ENCODE results near the gene PNLIPRP2. TPM values are rescaled to one million over a fixed set of nuclear protein-coding genes. Genes with fewer than 3 reads are reported as not detected.

The PNLIPRP2 gene
- total RNA-seq, 1 donor from 2014 or later: not detected

DNA sequence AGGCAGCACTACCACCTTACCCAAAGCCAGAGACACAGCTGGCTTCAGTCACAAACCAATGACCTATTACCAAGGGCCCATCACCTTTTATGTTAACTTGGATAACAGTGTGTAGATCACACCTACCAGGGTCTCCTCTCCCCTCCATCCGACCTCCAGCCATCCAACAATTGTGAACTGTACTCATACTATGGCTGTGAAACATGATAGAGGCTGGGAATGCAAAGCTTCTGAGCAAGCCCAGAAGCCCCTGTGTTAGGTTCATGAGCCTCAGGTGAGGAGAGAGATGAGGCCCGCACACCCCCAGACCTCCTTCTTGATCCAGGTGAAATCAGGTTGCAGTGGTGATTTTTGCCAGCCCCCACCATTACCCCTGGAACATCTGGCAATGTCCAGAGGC, 47.7 kb downstream of the PNLIPRP2 start:
- Mint-ChIP-seq H3K36me3 (ENCODE audit: insufficient read depth) (peaks cover 28% of the 10 kb centered on the region), H3K27ac (no peak overlapping the region), H3K4me3 (ENCODE audit: low read depth) (peak overlapping the region; percentile 83), H3K4me1 (ENCODE audit: low read depth) (peaks cover 30% of the 10 kb centered on the region), H3K27me3 (no peaks in the 10 kb centered on the region), H3K9me3 (ENCODE audit: low read depth) (no peaks in the 10 kb centered on the region)
- no peak for DNase-seq (ENCODE audit: low spot score, unreplicated experiment)
- TF ChIP-seq, protein P1, sequence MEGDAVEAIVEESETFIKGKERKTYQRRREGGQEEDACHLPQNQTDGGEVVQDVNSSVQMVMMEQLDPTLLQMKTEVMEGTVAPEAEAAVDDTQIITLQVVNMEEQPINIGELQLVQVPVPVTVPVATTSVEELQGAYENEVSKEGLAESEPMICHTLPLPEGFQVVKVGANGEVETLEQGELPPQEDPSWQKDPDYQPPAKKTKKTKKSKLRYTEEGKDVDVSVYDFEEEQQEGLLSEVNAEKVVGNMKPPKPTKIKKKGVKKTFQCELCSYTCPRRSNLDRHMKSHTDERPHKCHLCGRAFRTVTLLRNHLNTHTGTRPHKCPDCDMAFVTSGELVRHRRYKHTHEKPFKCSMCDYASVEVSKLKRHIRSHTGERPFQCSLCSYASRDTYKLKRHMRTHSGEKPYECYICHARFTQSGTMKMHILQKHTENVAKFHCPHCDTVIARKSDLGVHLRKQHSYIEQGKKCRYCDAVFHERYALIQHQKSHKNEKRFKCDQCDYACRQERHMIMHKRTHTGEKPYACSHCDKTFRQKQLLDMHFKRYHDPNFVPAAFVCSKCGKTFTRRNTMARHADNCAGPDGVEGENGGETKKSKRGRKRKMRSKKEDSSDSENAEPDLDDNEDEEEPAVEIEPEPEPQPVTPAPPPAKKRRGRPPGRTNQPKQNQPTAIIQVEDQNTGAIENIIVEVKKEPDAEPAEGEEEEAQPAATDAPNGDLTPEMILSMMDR (IDR thresholded peaks at IDR 0.05; ENCODE audit: unreplicated experiment): no peak

DNA sequence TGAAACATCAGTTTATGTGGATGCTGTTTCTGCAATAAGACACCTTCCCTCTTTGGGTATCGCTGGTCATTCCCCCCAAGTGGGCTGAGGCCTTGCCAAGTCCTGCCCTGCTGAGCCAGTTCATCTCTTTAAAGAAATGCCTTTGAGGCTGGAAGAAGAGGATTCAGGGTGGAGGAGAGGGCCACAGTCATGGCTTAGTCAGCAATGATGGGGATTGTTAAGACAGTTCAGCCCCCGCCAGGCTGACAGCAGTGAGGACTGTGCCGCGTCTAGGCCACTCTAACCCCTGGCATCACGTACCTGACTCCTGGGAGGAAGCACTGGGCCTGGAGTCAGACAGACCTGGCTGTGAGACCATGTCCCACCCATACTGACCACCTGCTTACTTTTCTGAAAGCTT, 48.3 kb downstream of the PNLIPRP2 start:
- peaks cover 30% of the 10 kb centered on the region for H3K4me1 Mint-ChIP-seq (ENCODE audit: low read depth)
- DNase-seq (ENCODE audit: low spot score, unreplicated experiment): no peak
- TF ChIP-seq, protein P1 (IDR thresholded peaks at IDR 0.05; ENCODE audit: unreplicated experiment): no peak
- peak overlapping the region; percentile 83 for H3K4me3 Mint-ChIP-seq (ENCODE audit: low read depth)
- H3K27ac Mint-ChIP-seq: peak overlapping the region; percentile 97
- H3K36me3 Mint-ChIP-seq (ENCODE audit: insufficient read depth): peaks cover 23% of the 10 kb centered on the region
- peaks cover 2% of the 10 kb centered on the region for H3K27me3 Mint-ChIP-seq
- H3K9me3 Mint-ChIP-seq (ENCODE audit: low read depth): no peaks in the 10 kb centered on the region

GRCh38 chr10:116669832-116670644, 49.3 kb downstream of the PNLIPRP2 start:
- H3K27me3 Mint-ChIP-seq: peaks cover 2% of the 10 kb centered on the region
- H3K4me1 Mint-ChIP-seq (ENCODE audit: low read depth): peaks cover 30% of the 10 kb centered on the region
- H3K9me3 Mint-ChIP-seq (ENCODE audit: low read depth): no peaks in the 10 kb centered on the region
- H3K36me3 Mint-ChIP-seq (ENCODE audit: insufficient read depth): peaks cover 18% of the 10 kb centered on the region
- TF ChIP-seq, protein P1 (IDR thresholded peaks at IDR 0.05; ENCODE audit: unreplicated experiment): no peak
- peak; percentile 58 for DNase-seq (ENCODE audit: low spot score, unreplicated experiment)
- H3K27ac Mint-ChIP-seq: peak overlapping the region; percentile 97
- peak overlapping the region; percentile 83 for H3K4me3 Mint-ChIP-seq (ENCODE audit: low read depth)

- Mint-ChIP-seq H3K4me3 (ENCODE audit: low read depth) (peak overlapping the region; percentile 83), H3K27me3 (peaks cover 2% of the 10 kb centered on the region), H3K36me3 (ENCODE audit: insufficient read depth) (peaks cover 16% of the 10 kb centered on the region), H3K4me1 (ENCODE audit: low read depth) (peaks cover 30% of the 10 kb centered on the region), H3K9me3 (ENCODE audit: low read depth) (no peaks in the 10 kb centered on the region), H3K27ac (peak overlapping the region; percentile 97)
- no peak for DNase-seq (ENCODE audit: low spot score, unreplicated experiment)
- TF ChIP-seq, protein P1 (IDR thresholded peaks at IDR 0.05; ENCODE audit: unreplicated experiment): no peak
These were observed 50.0 kb downstream of the PNLIPRP2 start for GRCh38 chr10:116670706-116671105.

- H3K9me3 Mint-ChIP-seq (ENCODE audit: low read depth): no peaks in the 10 kb centered on the region
- peak overlapping the region; percentile 97 for H3K27ac Mint-ChIP-seq
- DNase-seq (ENCODE audit: low spot score, unreplicated experiment): no peak
- TF ChIP-seq, protein P1 (IDR thresholded peaks at IDR 0.05; ENCODE audit: unreplicated experiment): no peak
- H3K4me1 Mint-ChIP-seq (ENCODE audit: low read depth): peaks cover 28% of the 10 kb centered on the region
- peaks cover 2% of the 10 kb centered on the region for H3K27me3 Mint-ChIP-seq
- peaks cover 14% of the 10 kb centered on the region for H3K36me3 Mint-ChIP-seq (ENCODE audit: insufficient read depth)
- H3K4me3 Mint-ChIP-seq (ENCODE audit: low read depth): peak overlapping the region; percentile 83
These were observed 50.6 kb downstream of the PNLIPRP2 start for GRCh38 chr10:116671274-116671926.
